HL-60/S4 treated with retinoic acid at 250 ng/mL for 4 days and 3 days (cell line): ENCODE results near the gene SKAP1.
"Not testable (repeated sequence)": the region's sequence is repeated elsewhere in the genome, so short reads cannot be mapped to it uniquely, and the experiment has no call there.

Experiments
- in situ Hi-C: fragments of 300-500 bp; cut with MboI; formaldehyde crosslinking; loops from 2 replicates; pipeline ENCODE4 v1.7.0; 2022; ENCODE audit warnings: low sequenced_read_pairs

The SKAP1 gene

GRCh38 chr17:48247038-48247437 is 183.0 kb downstream of the SKAP1 start:
- in situ Hi-C loops: no loop called here

GRCh38 chr17:48246612-48247011 is 183.4 kb downstream of the SKAP1 start:
- in situ Hi-C loops: no loop called here

- in situ Hi-C loops: not testable (repeated sequence)
Observed at GRCh38 chr17:48245465-48246033, 184.5 kb downstream of the SKAP1 start.

- in situ Hi-C loops: no loop called here
Observed at GRCh38 chr17:48244814-48245213, 185.2 kb downstream of the SKAP1 start.

- in situ Hi-C loops: no loop called here
Observed at GRCh38 chr17:48244121-48244711, 185.8 kb downstream of the SKAP1 start.

GRCh38 chr17:48241770-48242497 is 188.1 kb downstream of the SKAP1 start:
- in situ Hi-C loops: no loop called here

GRCh38 chr17:48241131-48241591 is 188.9 kb downstream of the SKAP1 start:
- in situ Hi-C loops: no loop called here

- in situ Hi-C loops: no loop called here
Observed at GRCh38 chr17:48240562-48241130, 189.4 kb downstream of the SKAP1 start.

GRCh38 chr17:48240122-48240521 is 189.9 kb downstream of the SKAP1 start:
- in situ Hi-C loops: no loop called here

GRCh38 chr17:48239603-48239995 is 190.4 kb downstream of the SKAP1 start:
- in situ Hi-C loops: no loop called here

GRCh38 chr17:48238933-48239602 is 190.9 kb downstream of the SKAP1 start:
- in situ Hi-C loops: no loop called here

- in situ Hi-C loops: no loop called here
Observed at GRCh38 chr17:48237456-48237855, 192.6 kb downstream of the SKAP1 start.

GRCh38 chr17:48236681-48237134 is 193.3 kb downstream of the SKAP1 start:
- in situ Hi-C loops: no loop called here

- in situ Hi-C loops: no loop called here
Observed at GRCh38 chr17:48234922-48235321, 195.1 kb downstream of the SKAP1 start.

GRCh38 chr17:48231995-48232959 is 197.7 kb downstream of the SKAP1 start:
- in situ Hi-C loops: no loop called here

GRCh38 chr17:48229936-48230335 is 200.1 kb downstream of the SKAP1 start:
- in situ Hi-C loops: no loop called here

- in situ Hi-C loops: no loop called here
Observed at GRCh38 chr17:48228720-48229119, 201.3 kb downstream of the SKAP1 start.

- in situ Hi-C loops: no loop called here
Observed at GRCh38 chr17:48225725-48226567, 204.1 kb downstream of the SKAP1 start.

- in situ Hi-C loops: no loop called here
Observed at GRCh38 chr17:48223945-48224344, 206.1 kb downstream of the SKAP1 start.
